Common myeloid progenitor, CD34-positive (primary cell): ENCODE results near the gene OR52B6.

Source experiments
- CTCF ChIA-PET: fragments of 350-600 bp; sonication (Branson Sonifier 250); formaldehyde crosslinking; loops from one replicate; lab custom pipeline; 2021; ENCODE audit warnings: antibody characterized with exemption; lab: Charles Lee
- POLR2A ChIA-PET: fragments of 350-600 bp; sonication (Branson Sonifier 250); formaldehyde crosslinking; loops from one replicate; lab custom pipeline; 2021; ENCODE audit warnings: antibody characterized with exemption; lab: Charles Lee
- DNase-seq, 3 donors: peaks; one replicate each; pipeline versions ENCODE4 v3.0.0 to v3.0.0-alpha.2; 2013
- H3K27ac ChIP-seq, 2 experiments: 1 replicate in 1 of 2; 2 replicates in 1 of 2; pipeline ENCODE4 v1.7.0; 2013; ENCODE audit warnings: inconsistent platforms in 2 of 2, low read length in 2 of 2, mild to moderate bottlenecking in 2 of 2, low read depth in 1 of 2, moderate library complexity in 1 of 2; ENCODE audit not compliant: severe bottlenecking in 2 of 2, insufficient read depth in 1 of 2, poor library complexity in 1 of 2
- H3K27me3 ChIP-seq, 5 experiments: replicated peaks in 2 of 5; 1 replicate in 3 of 5; 2 replicates in 2 of 5; pipeline versions ENCODE4 v1.6.1 to v1.7.0; 2013; ENCODE audit warnings: low read length in 4 of 5, mild to moderate bottlenecking in 2 of 5, moderate library complexity in 2 of 5, inconsistent platforms in 1 of 5; ENCODE audit not compliant: insufficient read depth in 5 of 5, control insufficient read depth in 4 of 5
- H3K36me3 ChIP-seq, 4 experiments: 1 replicate in 2 of 4; 2 replicates in 2 of 4; pipeline versions ENCODE4 v1.6.1 to v1.7.0; 2013; ENCODE audit warnings: low read length in 3 of 4, control low read depth in 1 of 4, mild to moderate bottlenecking in 1 of 4; ENCODE audit not compliant: control insufficient read depth in 4 of 4, insufficient read depth in 4 of 4
- H3K4me1 ChIP-seq, 4 experiments: 1 replicate in 3 of 4; 2 replicates in 1 of 4; pipeline versions ENCODE4 v1.6.1 to v1.7.1; 2013; ENCODE audit warnings: low read length in 3 of 4, mild to moderate bottlenecking in 3 of 4, control low read depth in 1 of 4, inconsistent platforms in 1 of 4, moderate library complexity in 1 of 4; ENCODE audit not compliant: control insufficient read depth in 4 of 4, insufficient read depth in 4 of 4; ENCODE audit errors: control extremely low read depth in 1 of 4
- H3K4me3 ChIP-seq, 7 experiments: 1 replicate in 4 of 7; 2 replicates in 3 of 7; pipeline versions ENCODE4 v1.5.1 to v1.7.0; 2013; ENCODE audit warnings: mild to moderate bottlenecking in 7 of 7, low read length in 6 of 7, moderate library complexity in 6 of 7, inconsistent platforms in 2 of 7, low read depth in 2 of 7, control low read depth in 1 of 7; ENCODE audit not compliant: insufficient read depth in 4 of 7, control insufficient read depth in 1 of 7; ENCODE audit errors: extremely low read depth in 1 of 7
- H3K9me3 ChIP-seq, 5 experiments: 1 replicate in 4 of 5; 2 replicates in 1 of 5; pipeline versions ENCODE4 v1.6.1 to v1.7.1; 2013; ENCODE audit warnings: low read length in 4 of 5, mild to moderate bottlenecking in 2 of 5, inconsistent platforms in 1 of 5, low read depth in 1 of 5, moderate library complexity in 1 of 5; ENCODE audit not compliant: control insufficient read depth in 4 of 5, insufficient read depth in 2 of 5; ENCODE audit errors: control extremely low read depth in 1 of 5
- WGBS: methylation state at CpG from one replicate; pipeline ENCODE4 v1.1.5; 2013; ENCODE audit not compliant: insufficient coverage; 5-methylcytosine and 5-hydroxymethylcytosine counted together

OR52B6 gene

GRCh38 chr11:5548440-5548839, 32.2 kb upstream of the OR52B6 start, which contains the start of gene OR52H1:
Gene OR52H1, minus strand, starts transcription at chr11:5548540. Its CDS starts 3,035 bp downstream, at chr11:5545505.
- Histone ChIP-seq H3K36me3 (no peaks in the 10 kb centered on the region), H3K27me3 (no peaks in the 10 kb centered on the region), H3K9me3 (peaks cover 0 to 1% (median 0%) of the 10 kb centered on the region in 5 experiments), H3K27ac (no peak within 1 kb of the TSS), H3K4me3 (no peak within 1 kb of the TSS), H3K4me1 (no peaks in the 10 kb centered on the region)
- ChIA-PET POLR2A (interaction anchor here (1.1 kb wide), 1 partner anchor 10 kb away, joined by 3 read pairs; no protein-coding TSS in a partner anchor), CTCF (no interaction called here)
- WGBS, result no CpG with 5 or more reads among the region's 1 CpG
- no peak for DNase-seq

GRCh38 chr11:5550440-5551095, 30.1 kb upstream of the OR52B6 start:
- WGBS, result 70% methylated on average over 4 of the region's 5 CpGs
- H3K27me3 ChIP-seq, result no peaks in the 10 kb centered on the region
- no peaks in the 10 kb centered on the region for H3K4me1 ChIP-seq
- no peak for DNase-seq
- no peaks in the 10 kb centered on the region for H3K36me3 ChIP-seq
- no peak overlapping the region for H3K27ac ChIP-seq
- H3K9me3 ChIP-seq, result no peaks in the 10 kb centered on the region
- ChIA-PET POLR2A (no interaction called here), CTCF (no interaction called here)
- no peak overlapping the region for H3K4me3 ChIP-seq

- ChIA-PET CTCF (no interaction called here), POLR2A (no interaction called here)
Measured at GRCh38 chr11:5553343-5553742, 27.3 kb upstream of the OR52B6 start.

GRCh38 chr11:5556596-5557188, 24.0 kb upstream of the OR52B6 start:
- CTCF ChIA-PET, result no interaction called here
- H3K4me3 ChIP-seq, result no peak overlapping the region

More at GRCh38 chr11:5553343-5553742, 27.3 kb upstream of the OR52B6 start:
- no peaks in the 10 kb centered on the region for H3K4me1 ChIP-seq
- peaks cover 0 to 2% (median 0%) of the 10 kb centered on the region in 5 experiments for H3K27me3 ChIP-seq
- no peak for DNase-seq
- H3K27ac ChIP-seq, result no peak overlapping the region
- H3K4me3 ChIP-seq, result no peak overlapping the region
- no peaks in the 10 kb centered on the region for H3K36me3 ChIP-seq
- no peaks in the 10 kb centered on the region for H3K9me3 ChIP-seq

GRCh38 chr11:5557751-5558150, 22.9 kb upstream of the OR52B6 start:
- DNase-seq, result no peak
- H3K9me3 ChIP-seq, result no peaks in the 10 kb centered on the region
- WGBS, result 50% methylated on average over 2 of the region's 3 CpGs
- ChIA-PET POLR2A (no interaction called here), CTCF (no interaction called here)
- no peak overlapping the region for H3K4me3 ChIP-seq
- H3K27me3 ChIP-seq, result peaks cover 0 to 2% (median 0%) of the 10 kb centered on the region in 5 experiments
- no peaks in the 10 kb centered on the region for H3K4me1 ChIP-seq
- no peak overlapping the region for H3K27ac ChIP-seq
- H3K36me3 ChIP-seq, result no peaks in the 10 kb centered on the region

More at GRCh38 chr11:5556596-5557188, 24.0 kb upstream of the OR52B6 start:
- Histone ChIP-seq H3K4me1 (no peaks in the 10 kb centered on the region), H3K27me3 (peaks cover 0 to 2% (median 0%) of the 10 kb centered on the region in 5 experiments), H3K9me3 (no peaks in the 10 kb centered on the region), H3K27ac (no peak overlapping the region), H3K36me3 (no peaks in the 10 kb centered on the region)
- POLR2A ChIA-PET, result no interaction called here
- WGBS, result 82% methylated on average over 3 of the region's 3 CpGs
- no peak for DNase-seq

- Histone ChIP-seq H3K9me3 (no peaks in the 10 kb centered on the region), H3K27ac (no peak overlapping the region), H3K4me1 (no peaks in the 10 kb centered on the region), H3K4me3 (no peak overlapping the region), H3K27me3 (no peaks in the 10 kb centered on the region), H3K36me3 (no peaks in the 10 kb centered on the region)
- DNase-seq, result no peak
- CTCF ChIA-PET, result interaction anchor here (1.4 kb wide), 1 partner anchor 35 kb away, joined by 3 read pairs; no protein-coding TSS in a partner anchor
- POLR2A ChIA-PET, result no interaction called here
- no CpG with 5 or more reads among the region's 1 CpG for WGBS
Measured at GRCh38 chr11:5564259-5565019, 16.2 kb upstream of the OR52B6 start.

GRCh38 chr11:5574654-5575053, 6.0 kb upstream of the OR52B6 start:
- CTCF ChIA-PET, result no interaction called here

More at GRCh38 chr11:5574654-5575053, 6.0 kb upstream of the OR52B6 start:
- Histone ChIP-seq H3K27me3 (peaks cover 0 to 2% (median 0%) of the 10 kb centered on the region in 5 experiments), H3K9me3 (no peaks in the 10 kb centered on the region), H3K4me1 (no peaks in the 10 kb centered on the region), H3K27ac (no peak overlapping the region), H3K36me3 (no peaks in the 10 kb centered on the region), H3K4me3 (no peak overlapping the region)
- DNase-seq, result no peak
- 92% methylated on average over 1 of the region's 2 CpGs for WGBS
- POLR2A ChIA-PET, result no interaction called here
